GM13976 (cell line): ENCODE measurements around the gene C12orf60.

Experiments used
- DNase-seq: peaks from one replicate; pipeline ENCODE4 v3.0.0; 2012; ENCODE audit warnings: low spot score
- CTCF ChIP-seq: IDR thresholded peaks from 2 replicates; pipeline ENCODE4 v1.5.1; 2012; ENCODE audit warnings: borderline replicate concordance, mild to moderate bottlenecking; ENCODE audit not compliant: insufficient read depth; ENCODE audit errors: extremely low read depth, missing control alignments, control extremely low read depth
- in situ Hi-C: fragments of 300-500 bp; cut with MboI; formaldehyde crosslinking; loops from one replicate; pipeline ENCODE4 v1.12.0; 2022; ENCODE audit warnings: low sequenced_read_pairs, mixed read lengths, inconsistent platforms; ENCODE audit not compliant: unreplicated experiment

The C12orf60 gene

GRCh38 chr12:14833336-14833735, 29.9 kb downstream of the C12orf60 start:
- no peak for TF ChIP-seq CTCF
- no peak for DNase-seq
- in situ Hi-C loops: no loop called here

GRCh38 chr12:14833952-14834351, 30.5 kb downstream of the C12orf60 start:
- TF ChIP-seq CTCF: no peak
- DNase-seq: no peak
- in situ Hi-C loops: no loop called here

- no peak for TF ChIP-seq CTCF
- no peak for DNase-seq
- in situ Hi-C loops: no loop called here
Measured at GRCh38 chr12:14834509-14834908, 31.0 kb downstream of the C12orf60 start.

- TF ChIP-seq CTCF: no peak
- DNase-seq: no peak
- in situ Hi-C loops: no loop called here
Measured at GRCh38 chr12:14836336-14837210, 33.1 kb downstream of the C12orf60 start.

- TF ChIP-seq CTCF: no peak
- in situ Hi-C loops: no loop called here
- DNase-seq: no peak
Measured at GRCh38 chr12:14839262-14839661, 35.8 kb downstream of the C12orf60 start.

- DNase-seq: no peak
- in situ Hi-C loops: loop anchor here (5.0 kb wide), 1 partner anchor 157 kb away; no protein-coding TSS in a partner anchor
- no peak for TF ChIP-seq CTCF
Measured at GRCh38 chr12:14840616-14841015, 37.1 kb downstream of the C12orf60 start.
